Gastrocnemius medialis (tissue), 4 donors: ENCODE measurements around the gene REN. TPM values are rescaled to one million over a fixed set of nuclear protein-coding genes. Genes with fewer than 3 reads are reported as not detected.

Experiments used
- ATAC-seq, 2 donors: fragments of 150-250 bp; one replicate each; pipeline ENCODE4 v1.9.1; 2016
- DNase-seq, 2 donors: peaks; one replicate each; pipeline ENCODE4 v3.0.0-alpha.2; 2019
- H3K27ac ChIP-seq, 4 donors: fragments of 200-600 bp; sonication (generic); 1 replicate in 1 of 4; 2 replicates in 3 of 4; pipeline ENCODE4 v1.5.1; 2016 to 2018; ENCODE audit warnings: mild to moderate bottlenecking in 2 of 4, moderate library complexity in 1 of 4
- H3K27me3 ChIP-seq, 3 donors: fragments of 200-600 bp; sonication (generic) in 2 of 3; 1 replicate in 1 of 3; 2 replicates in 2 of 3; pipeline versions ENCODE4 v1.5.1 to v1.6.0; 2016 to 2019; ENCODE audit warnings: mild to moderate bottlenecking in 1 of 3, moderate library complexity in 1 of 3
- H3K36me3 ChIP-seq, 2 donors: fragments of 200-600 bp; sonication (generic) in 1 of 2; one replicate each; pipeline ENCODE4 v1.5.1; 2017 to 2018
- H3K4me1 ChIP-seq, 2 donors: fragments of 200-600 bp; sonication (generic) in 1 of 2; one replicate each; pipeline ENCODE4 v1.5.1; 2016 to 2017; ENCODE audit warnings: mild to moderate bottlenecking in 2 of 2
- H3K4me3 ChIP-seq, 4 donors: fragments of 200-600 bp; sonication (generic) in 3 of 4; 1 replicate in 1 of 4; 2 replicates in 3 of 4; pipeline ENCODE4 v1.5.1; 2016 to 2019; ENCODE audit warnings: mild to moderate bottlenecking in 2 of 4
- H3K9me3 ChIP-seq, 3 donors: fragments of 200-600 bp; sonication (generic) in 2 of 3; 1 replicate in 1 of 3; 2 replicates in 2 of 3; pipeline ENCODE4 v1.5.1; 2016 to 2019
- POLR2A ChIP-seq, 2 donors: fragments of 450-650 bp; IDR thresholded peaks; one replicate each; pipeline ENCODE4 v1.6.1; 2017; ENCODE audit warnings: antibody characterized with exemption in 2 of 2, mild to moderate bottlenecking in 2 of 2, moderate library complexity in 2 of 2
- in situ Hi-C, 4 donors: fragments of 200-750 bp; cut with MboI; loops; one replicate each; pipeline versions ENCODE4 v1.15.0 to v1.8.0; 2017; ENCODE audit warnings: low sequenced_read_pairs in 4 of 4
- intact Hi-C: fragments of 100-400 bp; cut with DNase I; formaldehyde crosslinking; loops from one replicate; pipeline ENCODE4 v1.15.1; 2023; ENCODE audit warnings: low total_unique reads
- total RNA-seq, 4 donors: library from RNA; depleted of rRNA; stranded (reverse); fragments of >200 nt; gene quantifications; one replicate each; pipeline versions ENCODE4 v1.1.0 to v1.2.3, GENCODE V29; 2016
- TF ChIP-seq, protein P1 (sequence below), 5 experiments: fragments of 450-650 bp in 3 of 5; fragments of 200-600 bp in 2 of 5; sonication (generic) in 2 of 5; IDR thresholded peaks in 4 of 5; conservative IDR thresholded peaks in 1 of 5; 1 replicate in 4 of 5; 2 replicates in 1 of 5; pipeline ENCODE4 v1.5.1; 2016 to 2019; ENCODE audit warnings: antibody characterized with exemption in 5 of 5, mild to moderate bottlenecking in 3 of 5, moderate library complexity in 3 of 5

The REN gene
- total RNA-seq, 4 donors from 2014 or later, result 0.22 TPM; not detected in 3

- Histone ChIP-seq H3K4me3 (no peak overlapping the region), H3K36me3 (no peaks in the 10 kb centered on the region), H3K27me3 (peaks cover 0 to 18% (median 9%) of the 10 kb centered on the region in 3 donors), H3K4me1 (peaks cover 9 to 16% of the 10 kb centered on the region in 2 donors), H3K9me3 (no peaks in the 10 kb centered on the region), H3K27ac (no peak overlapping the region)
- TF ChIP-seq, protein P1, sequence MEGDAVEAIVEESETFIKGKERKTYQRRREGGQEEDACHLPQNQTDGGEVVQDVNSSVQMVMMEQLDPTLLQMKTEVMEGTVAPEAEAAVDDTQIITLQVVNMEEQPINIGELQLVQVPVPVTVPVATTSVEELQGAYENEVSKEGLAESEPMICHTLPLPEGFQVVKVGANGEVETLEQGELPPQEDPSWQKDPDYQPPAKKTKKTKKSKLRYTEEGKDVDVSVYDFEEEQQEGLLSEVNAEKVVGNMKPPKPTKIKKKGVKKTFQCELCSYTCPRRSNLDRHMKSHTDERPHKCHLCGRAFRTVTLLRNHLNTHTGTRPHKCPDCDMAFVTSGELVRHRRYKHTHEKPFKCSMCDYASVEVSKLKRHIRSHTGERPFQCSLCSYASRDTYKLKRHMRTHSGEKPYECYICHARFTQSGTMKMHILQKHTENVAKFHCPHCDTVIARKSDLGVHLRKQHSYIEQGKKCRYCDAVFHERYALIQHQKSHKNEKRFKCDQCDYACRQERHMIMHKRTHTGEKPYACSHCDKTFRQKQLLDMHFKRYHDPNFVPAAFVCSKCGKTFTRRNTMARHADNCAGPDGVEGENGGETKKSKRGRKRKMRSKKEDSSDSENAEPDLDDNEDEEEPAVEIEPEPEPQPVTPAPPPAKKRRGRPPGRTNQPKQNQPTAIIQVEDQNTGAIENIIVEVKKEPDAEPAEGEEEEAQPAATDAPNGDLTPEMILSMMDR (IDR thresholded peaks at IDR 0.05 in 4 of 5, conservative IDR thresholded peaks at IDR 0.05 in 1 of 5), result no peak
- no peak for TF ChIP-seq POLR2A (IDR thresholded peaks at IDR 0.05)
- intact Hi-C loops (no loop called here), in situ Hi-C loops (no loop called here)
- DNase-seq (no peak), ATAC-seq (no peak)
These were observed 27.9 kb upstream of the REN start for GRCh38 chr1:204194080-204194479.

DNA sequence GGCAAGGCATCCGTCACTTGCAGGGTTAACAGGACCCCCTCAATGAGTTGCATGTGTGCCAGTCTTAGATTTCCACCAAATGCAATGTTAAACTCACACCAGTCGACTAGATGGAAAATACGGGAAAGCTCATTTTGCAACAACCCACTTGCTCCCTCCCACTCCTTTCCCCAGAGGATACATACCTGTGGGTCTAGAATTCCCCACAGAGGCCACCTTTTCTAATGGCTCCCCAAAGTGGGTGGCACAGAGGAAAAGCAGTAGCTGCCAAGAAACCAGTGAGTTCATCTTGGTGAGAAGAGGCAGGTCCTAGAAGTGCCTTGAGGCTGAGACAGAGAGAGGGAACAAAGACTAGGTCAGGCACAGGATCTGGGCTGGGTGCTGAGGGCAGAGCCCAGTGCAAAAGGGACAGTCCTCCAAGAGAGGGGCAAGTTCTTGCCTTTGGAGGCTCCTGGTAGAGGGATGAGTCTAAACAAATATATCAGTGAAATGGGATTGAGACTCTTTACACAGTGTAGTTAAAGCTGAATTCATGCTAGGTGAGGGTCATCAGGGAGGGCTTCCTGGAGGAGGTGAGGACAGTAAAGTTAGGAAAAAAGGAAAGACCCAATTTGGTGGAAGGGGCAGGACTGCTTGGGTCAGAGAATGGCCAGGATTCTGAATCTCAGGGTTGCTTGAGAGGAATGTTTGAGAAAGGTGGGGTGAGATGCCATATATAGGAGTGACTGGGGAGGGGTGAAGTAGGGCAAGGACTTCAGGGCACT lies 26.6 kb upstream of the REN start:
- Histone ChIP-seq H3K4me3 (no peak overlapping the region), H3K9me3 (no peaks in the 10 kb centered on the region), H3K4me1 (peaks cover 0 to 5% of the 10 kb centered on the region in 2 donors), H3K36me3 (no peaks in the 10 kb centered on the region), H3K27ac (no peak overlapping the region), H3K27me3 (peaks cover 3 to 27% (median 12%) of the 10 kb centered on the region in 3 donors)
- no peak for DNase-seq
- no peak for ATAC-seq
- in situ Hi-C loops (no loop called here), intact Hi-C loops (no loop called here)
- TF ChIP-seq, protein P1 (IDR thresholded peaks at IDR 0.05 in 4 of 5, conservative IDR thresholded peaks at IDR 0.05 in 1 of 5), result no peak
- no peak for TF ChIP-seq POLR2A (IDR thresholded peaks at IDR 0.05)

DNA sequence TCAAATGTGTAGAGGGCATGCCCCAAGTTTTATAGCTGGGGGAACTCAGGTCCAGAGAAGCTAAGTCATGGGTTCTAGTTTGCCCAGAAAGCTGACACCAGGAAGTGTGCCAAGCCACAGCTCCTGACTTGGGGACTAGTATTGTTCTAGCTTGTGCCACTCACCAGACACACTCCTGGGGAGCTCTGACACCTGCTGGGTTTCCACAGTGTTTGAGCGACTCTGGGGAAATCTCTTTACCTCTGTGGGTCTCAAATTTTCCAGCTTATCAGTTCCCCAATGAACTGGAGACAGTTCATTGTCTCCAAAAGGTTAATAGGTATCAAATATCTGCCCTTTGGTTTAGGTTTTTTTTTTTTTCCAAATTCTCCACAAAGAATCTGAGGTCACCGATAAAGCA lies 25.9 kb upstream of the REN start:
- peaks cover 3 to 28% (median 12%) of the 10 kb centered on the region in 3 donors for H3K27me3 ChIP-seq
- peaks cover 0 to 5% of the 10 kb centered on the region in 2 donors for H3K4me1 ChIP-seq
- no peaks in the 10 kb centered on the region for H3K36me3 ChIP-seq
- H3K27ac ChIP-seq, result no peak overlapping the region
- ATAC-seq (no peak), DNase-seq (no peak)
- H3K4me3 ChIP-seq, result no peak overlapping the region
- in situ Hi-C loops, result no loop called here
- TF ChIP-seq, protein P1 (IDR thresholded peaks at IDR 0.05 in 4 of 5, conservative IDR thresholded peaks at IDR 0.05 in 1 of 5), result no peak
- TF ChIP-seq POLR2A (IDR thresholded peaks at IDR 0.05), result no peak
- H3K9me3 ChIP-seq, result no peaks in the 10 kb centered on the region
- intact Hi-C loops, result no loop called here

- no peaks in the 10 kb centered on the region for H3K36me3 ChIP-seq
- peaks cover 3 to 28% (median 12%) of the 10 kb centered on the region in 3 donors for H3K27me3 ChIP-seq
- H3K27ac ChIP-seq, result no peak overlapping the region
- no peak overlapping the region for H3K4me3 ChIP-seq
- in situ Hi-C loops, result no loop called here
- DNase-seq, result no peak
- H3K9me3 ChIP-seq, result no peaks in the 10 kb centered on the region
- peaks cover 0 to 5% of the 10 kb centered on the region in 2 donors for H3K4me1 ChIP-seq
- no peak for ATAC-seq
- TF ChIP-seq POLR2A (IDR thresholded peaks at IDR 0.05), result no peak
- TF ChIP-seq, protein P1 (IDR thresholded peaks at IDR 0.05 in 4 of 5, conservative IDR thresholded peaks at IDR 0.05 in 1 of 5), result no peak
- intact Hi-C loops, result no loop called here
These were observed 25.3 kb upstream of the REN start for GRCh38 chr1:204191456-204191855.
